ENCODE measurements around the gene FZD2. TPM values are rescaled to one million over a fixed set of nuclear protein-coding genes. Genes with fewer than 3 reads are reported as not detected.

Gene FZD2
- total RNA-seq, 1 donor from 2014 or later = under 0.01 TPM

- DNase-seq (ENCODE audit: low read depth in 2 of 2) = no peak
Measured at GRCh38 chr17:44607836-44608690, 50.8 kb downstream of the FZD2 start.

GRCh38 chr17:44608727-44609435 is 51.6 kb downstream of the FZD2 start:
- no peak for DNase-seq (ENCODE audit: low read depth in 2 of 2)

GRCh38 chr17:44610331-44610730 is 53.0 kb downstream of the FZD2 start:
- DNase-seq (ENCODE audit: low read depth in 2 of 2) = no peak

Other genes with a start within 250 kb of the FZD2 start
- gene RUNDC3A, start 248.9 kb upstream of the FZD2 start, total RNA-seq = 0.22 TPM in 1 of 2 replicates, not detected in the other
- gene SLC25A39, start 232.7 kb upstream of the FZD2 start, total RNA-seq = 47.5 and 72.6 TPM in 2 replicates
- 419 and 473 TPM in 2 replicates for gene GRN, start 212.2 kb upstream of the FZD2 start, total RNA-seq
- gene FAM171A2, start 193.6 kb upstream of the FZD2 start, total RNA-seq = 6.3 and 8.1 TPM in 2 replicates
- gene ITGA2B, start 167.8 kb upstream of the FZD2 start, total RNA-seq = 0.22 and 0.79 TPM in 2 replicates
- 6.9 and 8.5 TPM in 2 replicates for gene GPATCH8, start 54.1 kb upstream of the FZD2 start, total RNA-seq
- not detected in 2 replicates for gene MEIOC, start 99.0 kb downstream of the FZD2 start, total RNA-seq
- 24.0 and 25.6 TPM in 2 replicates for gene CCDC43, start 132.3 kb downstream of the FZD2 start, total RNA-seq
- 1.6 and 2.2 TPM in 2 replicates for gene DBF4B, start 151.2 kb downstream of the FZD2 start, total RNA-seq
- gene ADAM11, start 201.5 kb downstream of the FZD2 start, total RNA-seq = under 0.01 TPM in 2 replicates

Measured in lung microvascular endothelial cell (primary cell).